Stimulated activated CD4-positive, alpha-beta T cell treated with anti-CD3 and anti-CD28 coated beads, Interleukin-12 subunit alpha, Interleukin-12 subunit beta, amount 100 ng/mL, for 48 hours (primary cell): Measurements from ENCODE around the gene SRD5A2.

Experiments used
- DNase-seq, 3 donors: peaks; one replicate each; pipeline ENCODE4 v3.0.0-alpha.2; 2020; ENCODE audit warnings: low read depth in 2 of 3, low spot score in 1 of 3

The SRD5A2 gene

DNA sequence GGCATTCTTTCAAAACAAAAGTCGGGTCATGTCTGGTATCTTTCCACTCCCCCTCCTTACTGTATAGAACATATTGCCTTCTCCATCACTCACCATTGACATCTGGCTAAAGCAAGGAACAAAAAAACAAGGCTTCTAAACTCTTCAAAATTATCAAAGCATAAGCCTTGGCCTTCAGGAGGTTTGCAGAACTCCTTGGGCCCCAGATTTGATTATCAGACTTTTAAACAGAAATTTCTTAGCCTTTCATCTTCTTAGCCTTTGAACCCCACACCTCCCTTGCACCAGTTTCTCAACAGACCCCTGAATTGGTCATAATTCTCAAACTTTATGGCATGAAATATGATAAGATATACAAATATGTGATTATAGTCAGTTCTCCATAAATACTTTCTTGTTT, 106.4 kb downstream of the SRD5A2 start:
- DNase-seq, result no peak
